Osteocyte (in vitro differentiated cells): ENCODE data around the gene TINAG. TPM values are rescaled to one million over a fixed set of nuclear protein-coding genes. Genes with fewer than 3 reads are reported as not detected.
"Not testable (repeated sequence)": the region's sequence is repeated elsewhere in the genome, so short reads cannot be mapped to it uniquely, and the experiment has no call there.

Experiments used
- DNase-seq: peaks from one replicate; pipeline ENCODE4 v3.0.0; 2021; ENCODE audit warnings: mixed read lengths; ENCODE audit not compliant: unreplicated experiment; ENCODE audit errors: extremely low spot score
- H3K27ac Mint-ChIP-seq: one replicate; pipeline ENCODE4 v1.8.0; 2021; ENCODE audit warnings: mild to moderate bottlenecking, mixed read lengths; ENCODE audit not compliant: unreplicated experiment
- H3K27me3 Mint-ChIP-seq: one replicate; pipeline ENCODE4 v1.8.0; 2021; ENCODE audit warnings: mixed read lengths; ENCODE audit not compliant: unreplicated experiment
- H3K36me3 Mint-ChIP-seq: one replicate; pipeline ENCODE4 v1.8.0; 2021; ENCODE audit warnings: mixed read lengths; ENCODE audit not compliant: unreplicated experiment
- H3K4me1 Mint-ChIP-seq: one replicate; pipeline ENCODE4 v1.8.0; 2021; ENCODE audit warnings: mixed read lengths; ENCODE audit not compliant: unreplicated experiment
- H3K4me3 Mint-ChIP-seq: one replicate; pipeline ENCODE4 v1.8.0; 2021; ENCODE audit warnings: mild to moderate bottlenecking, moderate library complexity, mixed read lengths; ENCODE audit not compliant: unreplicated experiment
- H3K9me3 Mint-ChIP-seq: one replicate; pipeline ENCODE4 v1.8.0; 2021; ENCODE audit warnings: mixed read lengths; ENCODE audit not compliant: unreplicated experiment
- CTCF ChIP-seq: fragments of 200-600 bp; sonication (generic); IDR thresholded peaks from 2 replicates; pipeline ENCODE4 v1.5.0; 2021; ENCODE audit warnings: antibody characterized with exemption, mild to moderate bottlenecking, moderate library complexity
- total RNA-seq: library from RNA; stranded (reverse); gene quantifications from 2 replicates; pipeline ENCODE4 v1.2.1, GENCODE V29; 2021

Gene TINAG
- total RNA-seq, 1 donor from 2014 or later = not detected

- no peak for TF ChIP-seq CTCF
- peaks cover 10% of the 10 kb centered on the region for H3K36me3 Mint-ChIP-seq
- DNase-seq = no peak
- no peaks in the 10 kb centered on the region for H3K4me1 Mint-ChIP-seq
- no peak overlapping the region for H3K4me3 Mint-ChIP-seq
- no peak overlapping the region for H3K27ac Mint-ChIP-seq
- H3K27me3 Mint-ChIP-seq = no peaks in the 10 kb centered on the region
- H3K9me3 Mint-ChIP-seq = peaks cover 28% of the 10 kb centered on the region
These were observed 19.4 kb downstream of the TINAG start for GRCh38 chr6:54327631-54328030.

- not testable (repeated sequence) for DNase-seq, H3K4me3 Mint-ChIP-seq, H3K27me3 Mint-ChIP-seq, H3K27ac Mint-ChIP-seq
- peaks cover 28% of the 10 kb centered on the region for H3K9me3 Mint-ChIP-seq
- peaks cover 12% of the 10 kb centered on the region for H3K36me3 Mint-ChIP-seq
- peaks cover 14% of the 10 kb centered on the region for H3K4me1 Mint-ChIP-seq
These were observed 23.3 kb downstream of the TINAG start for GRCh38 chr6:54331571-54331970.

- peaks cover 14% of the 10 kb centered on the region for H3K4me1 Mint-ChIP-seq
- H3K36me3 Mint-ChIP-seq = peaks cover 9% of the 10 kb centered on the region
- TF ChIP-seq CTCF = no peak
- peak overlapping the region; percentile 51 for H3K27ac Mint-ChIP-seq
- H3K9me3 Mint-ChIP-seq = peaks cover 5% of the 10 kb centered on the region
- H3K4me3 Mint-ChIP-seq = no peak overlapping the region
- DNase-seq = no peak
- no peaks in the 10 kb centered on the region for H3K27me3 Mint-ChIP-seq
These were observed 27.6 kb downstream of the TINAG start for GRCh38 chr6:54335871-54336270.

GRCh38 chr6:54353975-54354374 is 45.7 kb downstream of the TINAG start:
- no peaks in the 10 kb centered on the region for H3K9me3 Mint-ChIP-seq
- H3K4me1 Mint-ChIP-seq = peaks cover 2% of the 10 kb centered on the region
- no peak overlapping the region for H3K27ac Mint-ChIP-seq
- no peak for TF ChIP-seq CTCF
- no peaks in the 10 kb centered on the region for H3K36me3 Mint-ChIP-seq
- DNase-seq = no peak
- H3K4me3 Mint-ChIP-seq = no peak overlapping the region
- H3K27me3 Mint-ChIP-seq = no peaks in the 10 kb centered on the region

- Mint-ChIP-seq H3K36me3 (no peaks in the 10 kb centered on the region), H3K27me3 (no peaks in the 10 kb centered on the region), H3K27ac (no peak overlapping the region), H3K9me3 (no peaks in the 10 kb centered on the region), H3K4me3 (no peak overlapping the region), H3K4me1 (peaks cover 2% of the 10 kb centered on the region)
- no peak for TF ChIP-seq CTCF
- no peak for DNase-seq
These were observed 46.4 kb downstream of the TINAG start for GRCh38 chr6:54354608-54355007.

GRCh38 chr6:54357141-54357540 is 48.9 kb downstream of the TINAG start:
- no peak overlapping the region for H3K27ac Mint-ChIP-seq
- H3K9me3 Mint-ChIP-seq = no peaks in the 10 kb centered on the region
- TF ChIP-seq CTCF = no peak
- H3K4me1 Mint-ChIP-seq = peaks cover 2% of the 10 kb centered on the region
- H3K36me3 Mint-ChIP-seq = no peaks in the 10 kb centered on the region
- H3K27me3 Mint-ChIP-seq = no peaks in the 10 kb centered on the region
- DNase-seq = no peak
- no peak overlapping the region for H3K4me3 Mint-ChIP-seq
